ENCODE data around the gene DNAI1.
"Not testable (repeated sequence)": the region's sequence is repeated elsewhere in the genome, so short reads cannot be mapped to it uniquely, and the experiment has no call there.

The DNAI1 gene

DNA sequence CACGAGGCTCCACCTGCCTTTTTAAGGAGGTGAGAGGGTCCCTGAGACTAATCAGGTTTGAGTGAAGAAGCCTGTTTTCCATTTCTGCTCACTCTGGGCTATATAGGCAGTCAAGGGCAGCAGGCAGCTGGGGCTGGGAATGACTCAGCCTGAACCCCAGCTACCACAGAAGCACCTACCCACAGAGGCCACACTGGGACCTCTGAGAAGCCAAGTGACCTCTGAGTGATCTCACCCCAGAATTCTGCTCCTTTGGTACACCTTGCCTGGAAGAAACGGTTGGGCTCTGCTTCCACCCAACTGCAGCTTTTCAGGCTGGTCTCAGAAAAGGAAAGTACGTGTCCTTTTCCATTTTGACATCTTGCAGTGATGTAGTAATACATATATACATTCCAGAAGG is 7.1 kb upstream of the DNAI1 start:
- no peak for DNase-seq

GRCh38 chr9:34452568-34452967 is 6.0 kb upstream of the DNAI1 start:
- DNase-seq = no peak

- no peak for DNase-seq
These were observed 4.0 kb upstream of the DNAI1 start for GRCh38 chr9:34454571-34455065.

- no peak for DNase-seq
These were observed 2.5 kb upstream of the DNAI1 start for GRCh38 chr9:34456151-34456550.

- no peak for DNase-seq
These were observed 1.9 kb upstream of the DNAI1 start for GRCh38 chr9:34456746-34457145.

GRCh38 chr9:34457266-34458012 is 1.2 kb upstream of the DNAI1 start:
- DNase-seq = peak; percentile 54

- DNase-seq = no peak
These were observed 345 bp downstream of the DNAI1 start for GRCh38 chr9:34458959-34459340.

- DNase-seq = no peak
These were observed 751 bp downstream of the DNAI1 start for GRCh38 chr9:34459356-34459755.

GRCh38 chr9:34459941-34460340 is 1.3 kb downstream of the DNAI1 start:
- DNase-seq = no peak

DNA sequence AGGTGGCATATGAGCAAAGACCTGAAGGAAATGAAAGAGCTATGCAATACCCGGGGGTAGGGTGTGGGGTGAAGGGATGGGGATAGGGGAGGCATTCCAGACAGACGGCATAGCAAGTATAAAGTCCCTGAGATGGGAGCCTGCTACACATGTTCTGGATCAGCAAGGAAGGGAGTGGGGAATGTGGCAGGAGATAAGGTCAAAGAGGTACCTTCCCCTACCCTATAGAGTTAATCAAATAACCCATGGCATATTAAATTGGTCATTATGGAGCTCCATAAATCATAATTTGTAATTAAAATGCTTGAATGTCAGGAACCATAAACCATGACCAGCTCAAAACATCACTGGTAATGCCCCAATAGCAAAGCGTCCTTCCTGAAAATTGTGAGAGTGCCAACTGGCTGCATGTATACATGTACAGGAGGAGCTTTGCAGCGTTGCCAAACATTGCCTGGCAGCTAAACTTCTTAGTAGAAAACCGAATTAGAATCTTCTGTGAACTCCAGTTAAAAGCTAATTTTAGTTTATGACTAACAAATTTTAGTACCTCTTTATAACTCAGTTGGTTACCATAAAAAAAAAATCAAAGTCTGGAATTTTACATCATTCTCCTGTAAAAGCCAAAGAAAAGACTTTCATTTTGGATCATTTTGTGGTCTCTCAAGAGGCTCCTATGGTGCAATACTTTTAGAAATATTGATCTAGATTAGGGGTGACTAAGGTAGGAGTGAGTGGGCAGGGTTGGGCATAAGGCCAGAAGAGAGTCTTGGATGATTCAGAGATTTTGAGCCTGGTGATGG is 4.7 kb downstream of the DNAI1 start:
- no peak for DNase-seq

DNA sequence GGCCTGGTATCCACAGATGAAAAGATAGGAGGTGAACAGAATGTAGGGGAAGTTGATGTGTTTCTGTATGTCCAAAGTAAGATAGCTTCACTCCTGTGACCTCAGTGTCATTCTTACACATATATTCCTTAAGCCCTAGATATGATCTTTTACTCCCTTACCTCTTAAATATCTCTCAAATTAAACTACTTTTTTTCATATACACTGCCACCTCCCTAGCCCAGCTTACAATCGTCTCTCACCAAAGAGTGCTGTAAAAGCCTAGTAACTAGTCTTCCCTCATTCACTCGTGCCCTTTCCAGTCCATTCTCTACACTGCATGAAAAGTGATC is 5.3 kb downstream of the DNAI1 start:
- no peak for DNase-seq

- no peak for DNase-seq
These were observed 6.0 kb downstream of the DNAI1 start for GRCh38 chr9:34464571-34464970.

DNA sequence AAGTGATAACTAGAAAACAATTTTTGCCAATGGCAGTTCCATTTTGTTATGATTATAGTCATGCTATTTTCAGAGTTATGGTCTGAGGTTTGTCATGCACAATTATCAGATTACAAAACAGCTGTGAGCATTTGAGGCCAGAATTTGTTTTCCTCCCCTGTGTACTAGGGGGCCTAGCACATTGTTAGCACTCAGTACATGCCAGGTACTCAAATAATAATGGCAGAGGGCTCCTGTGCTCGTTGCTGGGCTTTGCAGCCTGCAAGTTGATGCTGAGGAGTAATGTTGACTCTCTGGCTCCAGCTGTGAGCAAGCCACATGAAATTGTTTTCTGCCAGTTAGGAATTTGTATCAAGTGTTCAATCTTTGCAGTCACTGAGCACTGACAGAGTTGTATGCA is 6.9 kb downstream of the DNAI1 start:
- DNase-seq = no peak

GRCh38 chr9:34475097-34475496 is 16.5 kb downstream of the DNAI1 start:
- DNase-seq = no peak

DNA sequence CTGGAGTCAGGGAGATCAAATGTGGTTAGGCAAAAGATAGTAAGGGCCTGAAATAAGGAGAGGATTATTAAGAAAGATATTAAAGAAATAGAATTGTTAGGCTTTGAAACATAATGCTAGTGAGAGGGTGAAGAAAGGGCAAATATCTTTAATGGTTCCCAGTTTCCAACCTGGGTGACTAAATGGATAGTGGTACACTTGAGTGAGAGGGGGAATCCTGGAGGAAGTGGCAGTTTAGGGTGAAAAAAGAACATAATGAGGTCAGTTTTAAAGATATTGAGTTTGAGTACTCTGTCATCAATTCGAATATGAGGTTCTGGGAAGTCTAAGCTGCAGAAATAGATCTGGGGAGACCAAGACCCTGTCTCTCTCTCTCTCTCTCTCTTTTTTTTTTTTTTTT is 18.9 kb downstream of the DNAI1 start:
- DNase-seq = no peak

DNA sequence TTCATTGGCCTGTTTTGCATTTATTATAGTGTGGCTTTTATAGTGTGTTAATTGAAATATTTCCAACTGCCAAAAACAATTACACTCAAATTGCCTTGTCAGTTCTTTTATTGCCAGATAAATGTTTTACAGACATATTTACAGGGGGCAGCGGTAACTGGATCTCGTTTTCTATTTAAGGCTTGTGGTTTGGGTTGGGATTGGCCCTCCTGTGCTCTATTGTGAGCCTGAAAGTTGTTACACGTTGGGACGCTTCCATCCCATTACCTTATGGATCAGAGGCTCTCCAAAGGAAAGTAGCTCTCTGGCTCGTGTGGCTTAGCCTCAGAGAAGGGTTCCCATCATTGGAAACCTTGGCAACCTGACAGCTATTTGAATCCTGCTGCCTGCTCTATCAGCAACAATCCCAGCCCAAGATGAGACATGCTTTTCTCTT is 20.8 kb downstream of the DNAI1 start:
- peak; percentile 64 for DNase-seq

DNA sequence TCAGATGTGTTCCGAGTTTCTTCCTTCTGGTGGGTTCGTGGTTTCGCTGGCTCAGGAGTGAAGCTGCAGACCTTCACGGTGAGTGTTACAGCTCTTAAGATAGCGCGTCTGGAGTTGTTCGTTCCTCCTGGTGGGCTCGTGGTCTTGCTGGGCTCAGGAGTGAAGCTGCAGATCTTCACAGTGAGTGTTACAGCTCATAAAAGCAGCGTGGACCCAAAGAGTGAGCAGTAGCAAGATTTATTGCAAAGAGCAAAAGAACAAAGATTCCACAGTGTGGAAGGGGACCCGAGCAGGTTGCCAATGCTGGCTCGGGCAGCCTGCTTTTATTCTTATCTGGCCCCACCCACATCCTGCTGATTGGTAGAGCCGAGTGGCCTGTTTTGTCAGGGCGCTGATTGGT is 23.0 kb downstream of the DNAI1 start:
- DNase-seq = not testable (repeated sequence)

GRCh38 chr9:34482746-34483145 is 24.1 kb downstream of the DNAI1 start:
- not testable (repeated sequence) for DNase-seq

GRCh38 chr9:34484678-34485077 is 26.1 kb downstream of the DNAI1 start:
- peak; percentile 8 for DNase-seq

GRCh38 chr9:34485822-34486221 is 27.2 kb downstream of the DNAI1 start:
- DNase-seq = no peak

DNA sequence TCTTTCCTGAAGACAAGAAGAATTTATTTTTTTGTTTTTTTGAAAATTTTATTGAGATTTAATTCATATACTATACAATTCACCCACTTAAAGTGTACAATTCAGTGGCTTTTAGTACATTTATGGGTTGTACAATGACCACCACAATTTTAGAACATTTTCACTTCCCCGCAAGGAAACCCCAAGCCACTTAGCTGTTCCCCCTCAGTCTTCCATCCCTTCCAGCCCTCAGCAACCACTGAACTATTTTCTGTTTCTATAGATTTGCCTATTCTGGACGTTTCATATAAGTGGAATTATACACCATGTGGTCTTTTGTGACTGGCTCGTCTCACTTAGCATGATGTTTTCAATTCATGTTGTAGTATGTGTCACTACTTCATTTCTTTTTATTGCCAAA is 28.0 kb downstream of the DNAI1 start:
- DNase-seq = no peak

DNA sequence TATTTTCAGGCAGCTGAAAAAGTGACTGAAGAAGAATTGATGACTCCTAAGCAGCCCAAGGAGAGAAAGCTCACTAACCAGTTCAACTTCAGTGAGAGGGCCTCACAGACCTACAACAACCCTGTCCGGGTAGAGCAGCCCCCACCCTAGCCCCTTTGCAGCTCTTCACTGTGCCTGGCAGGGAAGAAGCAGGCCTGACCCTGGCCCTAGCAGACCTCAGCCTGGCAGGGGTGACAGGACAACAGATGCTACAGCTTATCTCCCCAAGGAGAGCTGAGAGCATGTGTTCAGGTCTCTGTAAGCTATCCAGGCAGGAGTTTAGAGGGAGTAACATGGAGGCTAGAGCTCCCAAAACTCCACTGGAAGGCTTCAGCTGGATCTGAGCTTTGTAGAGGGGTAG is 31.8 kb downstream of the DNAI1 start:
- DNase-seq = no peak

GRCh38 chr9:34490760-34491159 is 32.2 kb downstream of the DNAI1 start:
- no peak for DNase-seq

DNA sequence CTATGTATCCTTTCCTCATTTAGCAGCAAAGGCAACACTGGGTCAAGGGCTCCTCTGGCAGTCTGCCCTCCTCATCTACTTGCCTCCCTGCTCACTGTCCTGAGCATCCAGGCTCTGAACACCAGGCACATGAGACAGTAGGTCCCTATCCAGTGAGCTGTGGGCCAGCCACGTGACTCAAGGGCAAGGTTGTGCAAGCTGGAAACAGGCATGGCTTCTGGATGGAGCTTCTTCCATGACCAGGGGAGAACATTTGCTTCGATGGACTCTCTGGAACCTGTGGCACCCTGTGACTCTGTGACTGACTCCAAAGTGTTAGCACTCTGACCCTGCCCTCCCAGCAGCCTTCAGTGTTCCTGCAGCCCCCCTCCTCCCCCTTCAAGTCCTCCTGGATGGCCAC is 33.0 kb downstream of the DNAI1 start:
- no peak for DNase-seq
